Activated B cell treated with CpG ODN at 0.5 μM for 24 hours (primary cell): ENCODE results near the gene GMNC. TPM values are rescaled to one million over a fixed set of nuclear protein-coding genes. Genes with fewer than 3 reads are reported as not detected.
"Not testable (repeated sequence)": the region's sequence is repeated elsewhere in the genome, so short reads cannot be mapped to it uniquely, and the experiment has no call there.

Source experiments
- ATAC-seq: fragments of 200-7000 bp; cut with Tn5 transposase; one replicate; pipeline ENCODE4 v1.10.0; 2021; ENCODE audit warnings: low read depth, mild to moderate bottlenecking, moderate library complexity
- CTCF ChIA-PET: fragments of 350-600 bp; sonication (Branson Sonifier 250); formaldehyde crosslinking; loops from one replicate; lab custom pipeline; 2021; ENCODE audit warnings: antibody characterized with exemption; lab: Charles Lee
- POLR2A ChIA-PET: fragments of 350-600 bp; sonication (Branson Sonifier 250); formaldehyde crosslinking; loops from one replicate; lab custom pipeline; 2021; ENCODE audit warnings: antibody characterized with exemption; lab: Charles Lee
- DNase-seq: peaks from one replicate; pipeline ENCODE4 v3.0.0; 2022
- H3K27ac Mint-ChIP-seq: one replicate; pipeline ENCODE4 v1.8.0; 2020; ENCODE audit warnings: mixed read lengths
- H3K27me3 Mint-ChIP-seq: one replicate; pipeline ENCODE4 v1.8.0; 2021; ENCODE audit warnings: mixed read lengths
- H3K36me3 Mint-ChIP-seq: one replicate; pipeline ENCODE4 v1.8.0; 2021; ENCODE audit warnings: low read depth, mixed read lengths
- H3K4me1 Mint-ChIP-seq: one replicate; pipeline ENCODE4 v1.8.0; 2021; ENCODE audit warnings: mixed read lengths
- H3K4me3 Mint-ChIP-seq: one replicate; pipeline ENCODE4 v1.8.0; 2020; ENCODE audit warnings: mild to moderate bottlenecking, mixed read lengths
- H3K9me3 Mint-ChIP-seq: one replicate; pipeline ENCODE4 v1.8.0; 2020; ENCODE audit warnings: mixed read lengths
- CTCF ChIP-seq: fragments of 200-600 bp; IDR thresholded peaks from one replicate; pipeline ENCODE4 v1.8.0; 2022; ENCODE audit warnings: antibody characterized with exemption, mild to moderate bottlenecking
- intact Hi-C: fragments of 100-400 bp; cut with micrococcal nuclease; formaldehyde crosslinking; loops from one replicate; pipeline ENCODE4 v1.15.1; 2024
- total RNA-seq: library from RNA; stranded (reverse); gene quantifications from 2 replicates; pipeline ENCODE4 v1.2.3, GENCODE V29; 2022

The GMNC gene
- total RNA-seq, 1 donor from 2014 or later: not detected

GRCh38 chr3:190892395-190892902 lies 30.0 kb upstream of the GMNC start:
- TF ChIP-seq CTCF: no peak
- ChIA-PET POLR2A (no interaction called here), CTCF (no interaction called here)
- no peak for DNase-seq
- Mint-ChIP-seq H3K4me3 (no peak overlapping the region), H3K4me1 (no peaks in the 10 kb centered on the region), H3K27ac (no peak overlapping the region), H3K27me3 (peaks cover 2% of the 10 kb centered on the region), H3K36me3 (no peaks in the 10 kb centered on the region), H3K9me3 (peaks cover 15% of the 10 kb centered on the region)
- intact Hi-C loops: no loop called here
- ATAC-seq: no peak

- Mint-ChIP-seq H3K27ac (no peak overlapping the region), H3K27me3 (peaks cover 6% of the 10 kb centered on the region), H3K36me3 (no peaks in the 10 kb centered on the region), H3K4me3 (no peak overlapping the region), H3K9me3 (no peaks in the 10 kb centered on the region), H3K4me1 (no peaks in the 10 kb centered on the region)
- intact Hi-C loops: loop anchor here (10.0 kb wide), 1 partner anchor 348 kb away; no protein-coding TSS in a partner anchor
- no peak for TF ChIP-seq CTCF
- ChIA-PET POLR2A (no interaction called here), CTCF (no interaction called here)
- no peak for DNase-seq
- ATAC-seq: no peak
These were observed 24.5 kb upstream of the GMNC start for GRCh38 chr3:190886945-190887344.

GRCh38 chr3:190883973-190884832 lies 21.7 kb upstream of the GMNC start:
- H3K4me1 Mint-ChIP-seq: no peaks in the 10 kb centered on the region
- ATAC-seq (no peak), DNase-seq (no peak)
- CTCF ChIA-PET: interaction anchor here (0.7 to 3.5 kb wide), 5 partner anchors 13 to 1560 kb away, joined by 3 to 31 read pairs (median 4); no protein-coding TSS in a partner anchor
- no peaks in the 10 kb centered on the region for H3K9me3 Mint-ChIP-seq
- POLR2A ChIA-PET: no interaction called here
- peak; percentile 90 for TF ChIP-seq CTCF
- H3K36me3 Mint-ChIP-seq: no peaks in the 10 kb centered on the region
- intact Hi-C loops: loop anchor here (1.0 to 10.0 kb wide), 4 partner anchors 167 to 1560 kb away; no protein-coding TSS in a partner anchor
- peaks cover 7% of the 10 kb centered on the region for H3K27me3 Mint-ChIP-seq
- H3K4me3 Mint-ChIP-seq: no peak overlapping the region
- no peak overlapping the region for H3K27ac Mint-ChIP-seq

GRCh38 chr3:190883141-190883540 lies 20.6 kb upstream of the GMNC start:
- Mint-ChIP-seq H3K27me3 (peaks cover 7% of the 10 kb centered on the region), H3K9me3 (no peaks in the 10 kb centered on the region), H3K36me3 (no peaks in the 10 kb centered on the region), H3K4me3 (no peak overlapping the region), H3K4me1 (no peaks in the 10 kb centered on the region), H3K27ac (no peak overlapping the region)
- POLR2A ChIA-PET: no interaction called here
- ATAC-seq (no peak), DNase-seq (no peak)
- CTCF ChIA-PET: interaction anchor here (3.5 kb wide), 1 partner anchor 1561 kb away, joined by 31 read pairs; no protein-coding TSS in a partner anchor
- no peak for TF ChIP-seq CTCF
- intact Hi-C loops: loop anchor here (5.0 to 10.0 kb wide), 2 partner anchors 352 to 514 kb away; no protein-coding TSS in a partner anchor

GRCh38 chr3:190877925-190878324 lies 15.4 kb upstream of the GMNC start:
- no peaks in the 10 kb centered on the region for H3K36me3 Mint-ChIP-seq
- ChIA-PET CTCF (no interaction called here), POLR2A (no interaction called here)
- H3K27me3 Mint-ChIP-seq: peaks cover 5% of the 10 kb centered on the region
- DNase-seq (no peak), ATAC-seq (no peak)
- H3K4me3 Mint-ChIP-seq: no peak overlapping the region
- H3K4me1 Mint-ChIP-seq: no peaks in the 10 kb centered on the region
- no peak overlapping the region for H3K27ac Mint-ChIP-seq
- no peak for TF ChIP-seq CTCF
- intact Hi-C loops: no loop called here
- H3K9me3 Mint-ChIP-seq: no peaks in the 10 kb centered on the region

GRCh38 chr3:190876433-190876832 lies 13.9 kb upstream of the GMNC start:
- DNase-seq, H3K4me3 Mint-ChIP-seq, H3K27ac Mint-ChIP-seq, POLR2A ChIA-PET, H3K9me3 Mint-ChIP-seq, intact Hi-C loops, ATAC-seq, H3K27me3 Mint-ChIP-seq, CTCF ChIA-PET, H3K4me1 Mint-ChIP-seq, H3K36me3 Mint-ChIP-seq: not testable (repeated sequence)

GRCh38 chr3:190875061-190875460 lies 12.6 kb upstream of the GMNC start:
- DNase-seq, H3K9me3 Mint-ChIP-seq, POLR2A ChIA-PET, H3K4me3 Mint-ChIP-seq, ATAC-seq, H3K27ac Mint-ChIP-seq, CTCF ChIA-PET, H3K4me1 Mint-ChIP-seq, H3K27me3 Mint-ChIP-seq, H3K36me3 Mint-ChIP-seq, intact Hi-C loops: not testable (repeated sequence)
